GM19043 (cell line): ENCODE results near the gene DOCK7.
"Not testable (repeated sequence)": the region's sequence is repeated elsewhere in the genome, so short reads cannot be mapped to it uniquely, and the experiment has no call there.

ENCODE experiments used
- ATAC-seq: cut with Tn5 transposase; IDR thresholded peaks from one replicate; pipeline ENCODE4 v1.9.1; 2021; ENCODE audit warnings: low read depth; ENCODE audit not compliant: unreplicated experiment

Gene DOCK7

DNA sequence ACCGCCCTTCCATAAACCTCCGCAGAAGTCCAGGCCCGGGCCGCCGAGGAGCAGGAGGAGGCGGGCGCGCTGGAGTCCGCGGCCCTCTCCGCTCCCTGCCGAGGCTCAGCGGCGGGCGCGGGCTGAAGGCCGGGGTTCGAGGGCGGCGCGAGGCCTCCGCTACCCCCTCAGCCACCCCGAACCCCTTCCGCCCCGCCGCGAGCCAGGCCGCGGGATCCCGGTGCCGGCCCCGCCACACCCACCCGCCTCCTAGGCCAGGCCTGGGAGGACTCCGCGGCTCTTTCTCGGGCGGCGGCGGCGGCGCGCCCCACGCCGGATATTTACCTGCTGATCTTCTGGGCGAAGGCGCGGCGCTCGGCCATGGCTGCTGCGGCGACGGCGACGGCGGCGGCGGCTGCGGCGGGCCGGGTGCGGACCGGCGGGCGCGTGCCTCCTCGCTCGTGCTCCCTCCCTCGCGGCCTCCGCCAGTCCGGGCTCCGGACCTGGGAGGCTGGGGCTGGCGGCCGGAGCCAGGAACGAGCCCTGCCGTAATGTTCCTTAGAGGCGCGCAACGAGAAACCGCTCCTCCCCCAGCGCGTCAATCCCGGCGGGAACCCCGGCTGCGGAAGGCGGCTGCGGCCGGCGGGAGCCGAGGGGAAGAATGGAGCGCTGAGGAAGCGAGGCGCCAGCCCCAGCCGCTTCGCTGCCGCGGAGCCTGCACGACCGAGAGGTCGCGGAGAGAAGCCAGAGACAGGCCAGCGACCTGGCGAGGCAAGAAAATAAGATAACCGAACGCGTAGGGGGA lies at the start of gene DOCK7:
Gene DOCK7 (minus strand): TSS at position 484 of the 784 bp plus-strand sequence. CDS start 122 bp downstream, at position 362.
- ATAC-seq, result peak; percentile 64

DNA sequence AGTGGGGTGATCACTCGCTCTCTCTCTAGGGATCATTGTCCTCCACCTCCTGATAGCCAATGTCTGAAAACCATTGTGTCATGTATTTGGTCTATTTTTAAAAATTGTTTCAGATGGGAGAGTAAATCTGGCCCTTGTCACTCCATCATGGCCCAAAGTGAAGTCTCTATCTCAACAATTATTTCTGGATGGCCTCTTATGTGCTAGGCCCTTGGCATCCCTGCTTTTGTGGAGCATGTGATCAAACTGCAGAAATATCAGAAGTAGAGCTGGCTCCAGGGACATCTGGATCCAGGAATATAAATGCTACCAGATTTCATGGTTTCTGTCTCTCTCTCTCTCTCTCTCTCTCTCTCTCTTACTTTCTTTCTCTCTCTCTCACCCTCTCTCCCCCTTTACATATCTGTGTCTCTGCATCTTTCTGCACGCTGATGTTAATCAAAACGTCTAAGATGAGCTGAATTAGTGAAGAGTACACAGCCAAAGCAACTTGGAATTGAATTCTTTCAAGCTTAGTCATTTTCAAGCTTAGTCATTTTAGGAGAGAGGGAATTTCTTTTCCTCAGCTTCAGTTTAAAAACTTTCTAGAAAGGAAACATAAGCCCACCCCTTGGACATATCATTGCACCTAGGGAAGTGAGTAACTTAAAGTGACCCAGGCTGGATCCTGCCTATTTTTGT lies 47.4 kb upstream of the DOCK7 start:
- no peak for ATAC-seq

GRCh38 chr1:62732331-62732730 lies 44.1 kb upstream of the DOCK7 start:
- ATAC-seq, result no peak

DNA sequence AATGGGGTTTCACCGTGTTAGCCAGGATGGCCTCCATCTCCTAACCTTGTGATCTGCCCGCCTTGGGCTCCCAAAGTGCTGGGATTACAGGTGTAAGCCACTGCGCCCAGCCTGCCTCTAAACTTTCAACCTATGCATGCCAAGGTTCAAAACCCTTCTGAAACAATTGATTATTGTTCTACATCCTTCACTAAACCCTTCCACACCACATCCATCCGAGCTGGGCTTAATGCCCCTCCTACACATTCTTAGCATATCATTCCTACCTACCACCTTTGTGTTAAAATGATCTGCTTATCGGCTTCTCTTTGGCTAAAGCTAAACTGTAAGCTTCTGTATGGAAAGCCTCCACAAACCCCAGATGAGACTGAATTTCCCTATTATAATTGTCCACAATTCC lies 40.8 kb upstream of the DOCK7 start:
- no peak for ATAC-seq

DNA sequence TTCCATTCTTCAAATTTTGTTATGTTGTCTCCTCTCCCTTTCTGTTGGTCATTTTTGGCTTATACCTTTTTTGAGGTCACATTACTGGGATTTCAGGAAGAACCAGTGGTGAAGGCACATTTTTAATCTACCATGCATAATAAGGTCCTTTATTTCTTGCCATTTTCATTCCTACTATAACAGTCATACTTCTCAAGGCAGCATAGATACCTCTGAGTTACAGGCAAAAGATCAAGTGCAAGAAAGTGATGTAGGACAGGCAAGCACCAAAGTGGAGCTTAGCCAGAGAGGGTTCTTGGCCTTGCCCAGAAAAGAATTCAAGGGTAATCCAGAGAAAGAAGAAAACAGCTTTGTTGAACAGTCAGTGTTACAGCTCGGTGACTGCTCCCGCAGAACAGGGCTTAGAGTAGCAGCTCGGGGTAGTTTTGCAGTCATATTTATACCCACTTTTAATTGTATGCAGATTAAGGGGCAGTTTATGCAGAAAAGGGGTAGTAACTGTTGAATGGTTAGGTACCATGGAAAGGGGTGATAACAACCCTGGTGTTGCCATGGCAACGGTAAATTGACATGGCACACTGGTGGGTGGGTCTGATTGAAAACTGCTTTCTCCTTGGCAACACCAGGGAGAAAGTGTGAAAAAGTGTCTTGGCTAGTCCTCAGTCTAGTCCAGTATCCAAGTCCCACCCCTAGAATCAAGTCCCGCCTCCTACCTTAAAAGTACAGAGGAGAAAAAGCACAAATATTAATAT lies 39.6 kb upstream of the DOCK7 start:
- no peak for ATAC-seq

DNA sequence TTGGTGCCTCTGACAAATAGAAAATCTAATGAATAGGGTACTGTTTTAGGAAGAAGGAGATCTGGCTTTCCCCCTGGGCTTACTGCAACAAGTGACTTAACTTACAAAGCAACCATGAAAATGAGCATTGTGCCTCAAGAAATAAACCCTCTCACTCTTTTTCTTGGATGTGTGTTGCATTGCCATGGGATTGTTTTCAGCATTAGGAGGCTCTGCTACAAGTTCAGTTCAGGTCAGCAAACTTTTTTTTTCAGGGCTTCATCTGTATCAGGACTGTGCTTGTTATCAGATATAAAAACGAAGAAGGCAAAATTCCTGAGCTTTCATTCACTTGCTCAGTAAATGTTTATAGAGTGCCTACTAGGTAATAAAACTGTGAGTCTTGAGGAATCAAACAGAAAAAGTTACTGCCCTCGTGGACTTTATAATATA lies 37.8 kb upstream of the DOCK7 start:
- no peak for ATAC-seq

DNA sequence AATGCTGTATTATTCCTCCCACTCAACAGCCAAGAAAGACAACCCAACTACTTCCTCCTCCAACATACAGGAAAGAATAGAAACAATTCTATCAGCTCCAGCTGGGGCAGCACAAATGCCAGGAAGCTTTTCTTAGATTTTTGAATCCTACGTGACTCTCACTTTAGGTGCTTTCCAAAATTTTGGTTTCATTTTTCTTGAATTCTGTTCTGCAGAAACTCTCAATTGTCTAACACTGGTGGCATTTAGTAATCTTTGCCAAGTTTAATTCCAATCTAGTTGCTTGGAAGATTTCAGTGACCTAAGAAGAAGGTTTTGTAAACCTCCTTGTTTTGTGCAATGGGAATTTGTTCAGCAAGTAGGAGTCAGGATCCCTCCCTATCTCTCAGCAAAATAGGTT lies 37.1 kb upstream of the DOCK7 start:
- ATAC-seq, result no peak

GRCh38 chr1:62724430-62724829 lies 36.2 kb upstream of the DOCK7 start:
- ATAC-seq, result no peak

- ATAC-seq, result no peak
These were observed 35.7 kb upstream of the DOCK7 start for GRCh38 chr1:62723883-62724282.

- peak; percentile 65 for ATAC-seq
These were observed 34.6 kb upstream of the DOCK7 start for GRCh38 chr1:62722796-62723195.

DNA sequence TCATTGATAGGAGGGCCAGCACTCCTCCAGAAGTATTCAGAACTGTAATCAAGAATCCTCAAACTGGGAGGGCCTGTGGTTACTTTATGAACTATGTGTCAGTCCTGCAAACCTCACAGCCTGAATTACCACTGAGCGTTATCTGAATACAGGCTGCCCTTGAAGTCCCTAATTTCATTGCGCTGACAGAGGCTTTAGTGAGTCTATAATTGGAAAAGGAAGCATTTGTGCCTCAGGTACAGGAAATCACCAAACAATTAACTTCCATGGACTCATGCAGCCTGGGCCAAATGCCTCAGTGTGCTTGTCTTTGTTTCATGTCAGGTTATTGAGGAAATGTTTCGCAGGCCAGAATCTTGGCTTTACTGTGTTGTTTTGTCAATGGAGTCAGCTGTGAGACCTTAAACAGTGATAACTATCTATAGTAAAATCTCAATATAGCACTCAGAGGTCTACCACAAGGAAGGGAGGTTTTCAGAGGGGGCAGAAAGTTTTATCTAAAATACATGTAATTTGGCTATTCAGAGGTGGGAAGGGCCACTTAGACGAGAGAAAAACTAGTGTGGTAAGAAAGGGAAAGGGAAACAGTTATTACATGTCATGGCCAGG lies 32.9 kb upstream of the DOCK7 start:
- no peak for ATAC-seq

GRCh38 chr1:62718400-62718799 lies 30.2 kb upstream of the DOCK7 start:
- ATAC-seq, result not testable (repeated sequence)

DNA sequence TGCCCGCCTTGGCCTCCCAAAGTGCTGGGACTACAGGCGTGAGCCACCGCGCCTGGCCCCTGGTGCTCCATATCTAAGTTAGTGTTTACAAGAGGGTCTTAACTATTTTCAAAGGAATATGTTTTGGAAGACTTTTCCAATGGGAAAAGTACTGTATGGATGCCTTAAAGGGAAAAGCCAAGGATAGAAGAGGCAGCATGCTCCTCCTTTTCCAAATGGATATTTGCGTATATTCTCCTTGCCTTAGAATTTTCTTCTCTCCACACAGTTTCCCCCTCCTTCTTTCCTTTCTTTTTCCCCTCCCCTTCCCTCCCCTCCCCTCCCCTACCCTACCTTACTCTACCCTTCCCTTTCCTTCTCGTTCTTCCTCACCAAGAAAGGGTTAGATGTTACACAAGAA lies 29.3 kb upstream of the DOCK7 start:
- ATAC-seq, result no peak

DNA sequence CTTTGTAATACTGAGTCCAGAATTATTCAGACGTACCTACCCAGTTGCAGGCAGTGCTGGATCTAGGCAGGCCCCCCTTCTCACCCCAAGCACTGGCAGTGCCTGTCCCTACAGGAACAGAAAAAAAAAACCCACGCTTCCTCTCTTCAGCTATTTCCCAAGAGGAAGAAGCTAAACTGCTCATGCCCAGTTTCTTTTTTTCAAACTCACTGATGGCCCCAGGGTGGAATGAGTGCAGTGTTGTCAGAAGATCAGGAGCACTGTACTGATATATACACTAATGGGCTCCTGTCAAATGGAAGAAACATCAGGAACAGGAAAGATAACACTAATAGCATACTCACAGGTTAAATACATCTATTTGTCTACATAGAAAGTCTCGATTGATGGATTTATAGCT lies 28.2 kb upstream of the DOCK7 start:
- no peak for ATAC-seq

DNA sequence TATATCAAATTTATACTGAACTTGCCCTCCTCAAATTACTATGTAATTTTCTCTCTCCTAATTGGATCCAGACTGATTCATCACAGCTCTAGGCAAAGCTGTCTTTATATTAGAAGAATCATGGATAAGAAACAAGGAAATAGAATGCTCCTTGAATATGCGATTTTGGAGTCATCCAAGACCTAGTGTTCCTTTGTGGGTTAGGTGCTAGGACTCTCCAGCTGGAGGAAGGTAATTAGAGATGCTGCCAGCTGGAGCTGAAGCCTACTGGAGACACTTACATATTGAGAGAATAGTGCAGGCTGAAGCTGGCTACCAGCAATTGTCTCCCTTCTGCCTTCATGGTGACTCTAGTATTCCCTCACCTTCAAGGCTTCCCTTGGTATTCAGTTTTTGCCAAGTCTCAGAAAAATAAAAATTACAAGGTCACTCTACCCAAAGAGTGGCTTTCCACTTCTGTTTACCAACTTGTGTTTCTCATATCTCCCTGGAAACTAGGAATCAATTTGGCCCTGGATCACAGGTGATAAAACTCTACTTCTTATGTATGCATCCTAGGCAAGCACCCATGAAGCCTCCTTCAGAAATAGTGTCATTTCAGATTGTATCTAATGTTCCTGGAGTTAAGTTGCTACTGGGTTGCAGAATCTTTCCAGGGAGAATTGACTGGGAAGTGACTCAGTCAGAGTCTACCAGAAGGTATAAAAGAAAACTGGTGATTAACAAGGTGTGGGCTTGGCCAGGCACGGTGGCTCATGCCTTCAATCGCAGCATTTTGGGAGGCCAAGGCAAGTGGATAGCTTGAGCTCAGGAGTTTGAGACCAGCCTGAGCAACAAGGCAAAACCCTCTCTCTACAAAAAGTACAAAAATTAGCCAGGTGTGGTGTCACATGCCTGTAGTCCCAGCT lies 24.4 kb upstream of the DOCK7 start:
- ATAC-seq, result no peak

DNA sequence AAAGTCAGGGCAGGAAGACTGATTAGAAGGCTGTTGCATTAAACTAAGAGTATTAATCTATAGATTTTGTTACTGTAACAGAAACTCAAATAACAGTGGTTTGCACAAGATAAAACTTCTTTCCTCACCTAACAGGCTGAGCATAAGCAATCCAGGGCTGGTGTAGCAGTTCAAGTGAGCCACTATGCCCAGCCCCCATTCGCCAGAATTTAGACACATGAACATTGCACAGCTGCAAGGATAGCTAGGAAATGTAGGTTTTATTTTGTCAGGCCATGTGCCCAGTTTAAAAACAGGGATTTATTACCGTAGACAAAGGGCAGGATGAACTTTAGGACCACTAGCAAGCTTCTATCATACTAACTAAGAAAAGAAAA lies 19.5 kb upstream of the DOCK7 start:
- ATAC-seq, result no peak

- no peak for ATAC-seq
These were observed 19.0 kb upstream of the DOCK7 start for GRCh38 chr1:62706985-62707743.

GRCh38 chr1:62698161-62698560 lies 10.0 kb upstream of the DOCK7 start:
- not testable (repeated sequence) for ATAC-seq

GRCh38 chr1:62694479-62694878 lies 6.3 kb upstream of the DOCK7 start:
- not testable (repeated sequence) for ATAC-seq
